Measurements from ENCODE around the gene TMEM223. TPM values are rescaled to one million over a fixed set of nuclear protein-coding genes. Genes with fewer than 3 reads are reported as not detected.

The TMEM223 gene
- total and polyA plus RNA-seq, 9 of the 15 experiments (the other 6 are each of a cell fraction or from before 2014, with no cell fraction given) = 5.9 to 34.5 (median 19.6) TPM

DNA sequence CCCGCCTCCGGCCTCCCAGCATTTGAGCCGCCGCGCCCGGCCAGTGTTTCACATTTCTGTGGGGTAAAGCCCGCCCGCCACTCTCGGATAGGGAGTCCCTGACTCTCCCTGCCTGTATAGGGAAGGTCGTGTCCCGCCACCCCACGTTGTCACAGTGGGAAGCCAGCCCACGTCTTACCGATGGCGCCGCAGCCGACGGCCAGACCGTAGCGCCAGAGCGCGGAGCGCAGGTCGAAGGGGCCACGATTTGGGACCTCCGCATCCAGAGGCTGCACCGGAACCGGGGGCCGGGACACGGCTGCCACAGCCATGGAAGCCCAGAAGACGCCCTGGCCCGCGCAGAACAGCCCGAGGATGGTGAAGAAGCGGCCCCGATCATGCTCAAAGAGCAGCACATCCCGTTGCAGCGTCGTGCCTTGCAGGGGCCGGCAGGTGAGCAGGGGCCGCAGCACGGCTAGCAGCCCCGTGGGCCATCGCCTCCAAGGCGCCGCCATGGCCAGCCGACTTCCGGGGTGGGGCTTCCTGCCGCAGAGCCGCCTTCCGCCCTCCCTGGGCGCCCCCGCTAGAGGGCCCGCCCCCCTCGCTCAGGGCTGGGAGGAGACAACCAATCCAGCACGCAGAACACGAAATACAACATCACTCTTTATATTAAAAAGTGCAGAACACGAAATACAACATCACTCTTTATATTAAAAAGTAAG is at the start of gene TMEM223 (continued):
- TF ChIP-seq, protein P1, sequence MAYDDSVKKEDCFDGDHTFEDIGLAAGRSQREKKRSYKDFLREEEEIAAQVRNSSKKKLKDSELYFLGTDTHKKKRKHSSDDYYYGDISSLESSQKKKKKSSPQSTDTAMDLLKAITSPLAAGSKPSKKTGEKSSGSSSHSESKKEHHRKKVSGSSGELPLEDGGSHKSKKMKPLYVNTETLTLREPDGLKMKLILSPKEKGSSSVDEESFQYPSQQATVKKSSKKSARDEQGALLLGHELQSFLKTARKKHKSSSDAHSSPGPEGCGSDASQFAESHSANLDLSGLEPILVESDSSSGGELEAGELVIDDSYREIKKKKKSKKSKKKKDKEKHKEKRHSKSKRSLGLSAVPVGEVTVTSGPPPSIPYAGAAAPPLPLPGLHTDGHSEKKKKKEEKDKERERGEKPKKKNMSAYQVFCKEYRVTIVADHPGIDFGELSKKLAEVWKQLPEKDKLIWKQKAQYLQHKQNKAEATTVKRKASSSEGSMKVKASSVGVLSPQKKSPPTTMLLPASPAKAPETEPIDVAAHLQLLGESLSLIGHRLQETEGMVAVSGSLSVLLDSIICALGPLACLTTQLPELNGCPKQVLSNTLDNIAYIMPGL (CRISPR knock-in tag; IDR thresholded peaks at IDR 0.05) = peak; percentile 90; the same call in 1 of the 2 replicates
- TF ChIP-seq IFI16 (CRISPR knock-in tag; IDR thresholded peaks at IDR 0.05) = no peak
- TF ChIP-seq NBN (IDR thresholded peaks at IDR 0.05; ENCODE audit: low read depth) = no peak
- TF ChIP-seq DNMT1 (IDR thresholded peaks at IDR 0.05) = peak; percentile 90
- no peak for TF ChIP-seq CHD2 (IDR thresholded peaks at IDR 0.05; ENCODE audit: low read depth, low read length)
- TF ChIP-seq JUND (IDR thresholded peaks at IDR 0.05; ENCODE audit: borderline replicate concordance, low read depth, low read length) = no peak
- TF ChIP-seq JUND (tag; IDR thresholded peaks at IDR 0.05; ENCODE audit: borderline replicate concordance, low read depth, low read length) = no peak
- TF ChIP-seq POLR2A (conservative IDR thresholded peaks at IDR 0.05) = peak; percentile 96
- no peak; the same call in 1 of the 2 replicates for TF ChIP-seq RUNX1 (IDR thresholded peaks at IDR 0.05; ENCODE audit: low read depth)
- TF ChIP-seq, protein P2, sequence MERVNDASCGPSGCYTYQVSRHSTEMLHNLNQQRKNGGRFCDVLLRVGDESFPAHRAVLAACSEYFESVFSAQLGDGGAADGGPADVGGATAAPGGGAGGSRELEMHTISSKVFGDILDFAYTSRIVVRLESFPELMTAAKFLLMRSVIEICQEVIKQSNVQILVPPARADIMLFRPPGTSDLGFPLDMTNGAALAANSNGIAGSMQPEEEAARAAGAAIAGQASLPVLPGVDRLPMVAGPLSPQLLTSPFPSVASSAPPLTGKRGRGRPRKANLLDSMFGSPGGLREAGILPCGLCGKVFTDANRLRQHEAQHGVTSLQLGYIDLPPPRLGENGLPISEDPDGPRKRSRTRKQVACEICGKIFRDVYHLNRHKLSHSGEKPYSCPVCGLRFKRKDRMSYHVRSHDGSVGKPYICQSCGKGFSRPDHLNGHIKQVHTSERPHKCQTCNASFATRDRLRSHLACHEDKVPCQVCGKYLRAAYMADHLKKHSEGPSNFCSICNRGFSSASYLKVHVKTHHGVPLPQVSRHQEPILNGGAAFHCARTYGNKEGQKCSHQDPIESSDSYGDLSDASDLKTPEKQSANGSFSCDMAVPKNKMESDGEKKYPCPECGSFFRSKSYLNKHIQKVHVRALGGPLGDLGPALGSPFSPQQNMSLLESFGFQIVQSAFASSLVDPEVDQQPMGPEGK (CRISPR knock-in tag; IDR thresholded peaks at IDR 0.05; ENCODE audit: borderline replicate concordance) = 0 out of 2 replicates have a peak, but pooled peaks have one; percentile 36
- TF ChIP-seq MCM7 (IDR thresholded peaks at IDR 0.05) = no peak
- no peak for TF ChIP-seq ZSCAN29 (IDR thresholded peaks at IDR 0.05)
- TF ChIP-seq ZBTB1 (CRISPR knock-in tag; IDR thresholded peaks at IDR 0.05; ENCODE audit: borderline replicate concordance, low read depth) = no peak
- TF ChIP-seq RFX1 (IDR thresholded peaks at IDR 0.05) = no peak
- TF ChIP-seq RHOXF2B (CRISPR knock-in tag; conservative IDR thresholded peaks at IDR 0.05) = no peak
- TF ChIP-seq PYGO2 (tag; IDR thresholded peaks at IDR 0.05) = no peak
- TF ChIP-seq ZNF436 (CRISPR knock-in tag; IDR thresholded peaks at IDR 0.05) = no peak
- TF ChIP-seq MAFK (IDR thresholded peaks at IDR 0.05; ENCODE audit: low read length) = no peak

Data from K562 (cell line).